HEK293 (cell line): Measurements from ENCODE around the gene PARP6.

ENCODE experiments used
- CTCF ChIA-PET: fragments of 350-600 bp; formaldehyde crosslinking; extraction: SDS; loops from one replicate; lab custom pipeline; 2021; ENCODE audit warnings: antibody characterized with exemption; lab: Yijun Ruan, JAX
- POLR2A ChIA-PET: fragments of 300-600 bp; formaldehyde crosslinking; extraction: SDS; loops from one replicate; lab custom pipeline; 2020; ENCODE audit warnings: antibody characterized with exemption, inconsistent platforms; lab: Yijun Ruan, JAX
- H3K27ac ChIP-seq: fragments of 200-500 bp; sonication (Bioruptor generic); 2 replicates; pipeline ENCODE4 v1.5.1; 2014; ENCODE audit warnings: low read depth, low read length, control low read depth, inconsistent platforms; ENCODE audit errors: extremely low read depth
- H3K36me3 ChIP-seq, 2 experiments: fragments of 200-500 bp in 1 of 2; sonication (Bioruptor generic) in 1 of 2; 1 replicate in 1 of 2; 2 replicates in 1 of 2; pipeline ENCODE4 v1.5.1; 2014 to 2017; ENCODE audit warnings: inconsistent platforms in 2 of 2, low read length in 2 of 2; ENCODE audit not compliant: control insufficient read depth in 2 of 2, insufficient read depth in 1 of 2
- H3K4me1 ChIP-seq: fragments of 200-500 bp; sonication (Bioruptor generic); 2 replicates; pipeline ENCODE4 v1.5.1; 2014; ENCODE audit warnings: mild to moderate bottlenecking, low read length, inconsistent platforms; ENCODE audit not compliant: control insufficient read depth, insufficient read depth
- H3K4me3 ChIP-seq: 2 replicates; pipeline ENCODE4 v1.5.1; 2011; ENCODE audit warnings: low read depth, mild to moderate bottlenecking, control low read depth, low read length, moderate library complexity
- H3K9me3 ChIP-seq: fragments of 200-500 bp; sonication (Bioruptor generic); 2 replicates; pipeline ENCODE4 v1.5.1; 2014; ENCODE audit warnings: low read depth, low read length, inconsistent platforms; ENCODE audit not compliant: control insufficient read depth, insufficient read depth
- GLIS1 ChIP-seq: fragments of 450-650 bp; formaldehyde crosslinking; IDR thresholded peaks from 2 replicates; pipeline ENCODE4 v1.5.1; 2016; ENCODE audit warnings: missing biosample characterization, missing genetic modification characterization
- IKZF3 ChIP-seq: fragments of 450-650 bp; IDR thresholded peaks from 2 replicates; pipeline ENCODE4 v1.5.0; 2018; ENCODE audit warnings: missing biosample characterization, mild to moderate bottlenecking, missing genetic modification characterization, moderate library complexity
- SCRT2 ChIP-seq: fragments of 450-650 bp; formaldehyde crosslinking; IDR thresholded peaks from 2 replicates; pipeline ENCODE4 v1.5.1; 2016; ENCODE audit warnings: missing biosample characterization, missing genetic modification characterization
- SP3 ChIP-seq: fragments of 450-650 bp; formaldehyde crosslinking; IDR thresholded peaks from 2 replicates; pipeline ENCODE4 v1.5.1; 2016; ENCODE audit warnings: missing biosample characterization, missing genetic modification characterization
- SP7 ChIP-seq: fragments of 450-650 bp; formaldehyde crosslinking; IDR thresholded peaks from 2 replicates; pipeline ENCODE4 v1.5.1; 2016; ENCODE audit warnings: missing biosample characterization, missing genetic modification characterization
- ZBTB8A ChIP-seq: fragments of 450-650 bp; formaldehyde crosslinking; IDR thresholded peaks from 2 replicates; pipeline ENCODE4 v1.5.1; 2016; ENCODE audit warnings: missing biosample characterization, missing genetic modification characterization
- ZFP37 ChIP-seq: fragments of 450-650 bp; formaldehyde crosslinking; IDR thresholded peaks from 2 replicates; pipeline ENCODE4 v1.5.1; 2016; ENCODE audit warnings: missing biosample characterization, missing genetic modification characterization
- ZNF223 ChIP-seq: fragments of 450-650 bp; formaldehyde crosslinking; IDR thresholded peaks from 2 replicates; pipeline ENCODE4 v1.5.1; 2016; ENCODE audit warnings: missing biosample characterization, missing genetic modification characterization
- ZNF324 ChIP-seq: fragments of 450-650 bp; formaldehyde crosslinking; IDR thresholded peaks from 2 replicates; pipeline ENCODE4 v1.5.1; 2016; ENCODE audit warnings: missing biosample characterization, missing genetic modification characterization
- ZNF335 ChIP-seq: fragments of 450-650 bp; formaldehyde crosslinking; conservative IDR thresholded peaks from 2 replicates; pipeline ENCODE4 v1.5.1; 2016; ENCODE audit warnings: missing biosample characterization, missing genetic modification characterization
- ZNF354C ChIP-seq: fragments of 450-650 bp; formaldehyde crosslinking; IDR thresholded peaks from 2 replicates; pipeline ENCODE4 v1.5.1; 2016; ENCODE audit warnings: missing biosample characterization, missing genetic modification characterization, low read depth, borderline replicate concordance
- ZNF366 ChIP-seq: fragments of 450-650 bp; formaldehyde crosslinking; conservative IDR thresholded peaks from 2 replicates; pipeline ENCODE4 v1.5.1; 2016; ENCODE audit warnings: missing biosample characterization, missing genetic modification characterization
- ZNF514 ChIP-seq: fragments of 450-650 bp; formaldehyde crosslinking; IDR thresholded peaks from 2 replicates; pipeline ENCODE4 v1.5.1; 2016; ENCODE audit warnings: missing biosample characterization, missing genetic modification characterization
- ZNF549 ChIP-seq: fragments of 450-650 bp; IDR thresholded peaks from 2 replicates; pipeline ENCODE4 v1.5.1; 2018; ENCODE audit warnings: missing biosample characterization, missing genetic modification characterization, mild to moderate bottlenecking, inconsistent platforms, moderate library complexity
- ZNF558 ChIP-seq: fragments of 450-650 bp; formaldehyde crosslinking; IDR thresholded peaks from 2 replicates; pipeline ENCODE4 v1.5.1; 2016; ENCODE audit warnings: missing biosample characterization, missing genetic modification characterization
- ZNF561 ChIP-seq: fragments of 450-650 bp; IDR thresholded peaks from 2 replicates; pipeline ENCODE4 v1.5.1; 2018; ENCODE audit warnings: missing biosample characterization, missing genetic modification characterization, borderline replicate concordance
- ZNF626 ChIP-seq: fragments of 450-650 bp; sonication (Bioruptor Pico); formaldehyde crosslinking; IDR thresholded peaks from 2 replicates; pipeline ENCODE4 v1.5.1; 2018; ENCODE audit warnings: missing biosample characterization, missing genetic modification characterization, inconsistent platforms
- ZNF629 ChIP-seq: fragments of 450-650 bp; formaldehyde crosslinking; IDR thresholded peaks from 2 replicates; pipeline ENCODE4 v1.5.1; 2017; ENCODE audit warnings: missing biosample characterization, missing genetic modification characterization
- ZNF707 ChIP-seq: fragments of 450-650 bp; formaldehyde crosslinking; IDR thresholded peaks from 2 replicates; pipeline ENCODE4 v1.5.1; 2016; ENCODE audit warnings: missing biosample characterization, missing genetic modification characterization
- ZNF785 ChIP-seq: fragments of 450-650 bp; formaldehyde crosslinking; IDR thresholded peaks from 2 replicates; pipeline ENCODE4 v1.5.1; 2016; ENCODE audit warnings: missing biosample characterization, missing genetic modification characterization
- ZNF830 ChIP-seq: fragments of 450-650 bp; IDR thresholded peaks from 2 replicates; pipeline ENCODE4 v1.5.0; 2018; ENCODE audit warnings: missing biosample characterization, missing genetic modification characterization, low read depth, mild to moderate bottlenecking, moderate library complexity
- ZNF837 ChIP-seq: fragments of 450-650 bp; formaldehyde crosslinking; IDR thresholded peaks from 2 replicates; pipeline ENCODE4 v1.5.1; 2016; ENCODE audit warnings: missing biosample characterization, missing genetic modification characterization
- TF ChIP-seq, protein P1 (sequence below): fragments of 450-650 bp; formaldehyde crosslinking; IDR thresholded peaks from 2 replicates; pipeline ENCODE4 v1.5.1; 2016; ENCODE audit warnings: missing biosample characterization, missing genetic modification characterization
- TF ChIP-seq, protein P2 (sequence below): fragments of 450-650 bp; formaldehyde crosslinking; IDR thresholded peaks from 2 replicates; pipeline ENCODE4 v1.5.1; 2016; ENCODE audit warnings: missing biosample characterization, missing genetic modification characterization
- TF ChIP-seq, protein P3 (sequence below): fragments of 450-650 bp; formaldehyde crosslinking; IDR thresholded peaks from 2 replicates; pipeline ENCODE4 v1.5.1; 2016; ENCODE audit warnings: missing biosample characterization, missing genetic modification characterization
- TF ChIP-seq, protein P4 (sequence below): fragments of 450-650 bp; formaldehyde crosslinking; IDR thresholded peaks from 2 replicates; pipeline ENCODE4 v1.5.1; 2016; ENCODE audit warnings: missing biosample characterization, missing genetic modification characterization

Gene PARP6

DNA sequence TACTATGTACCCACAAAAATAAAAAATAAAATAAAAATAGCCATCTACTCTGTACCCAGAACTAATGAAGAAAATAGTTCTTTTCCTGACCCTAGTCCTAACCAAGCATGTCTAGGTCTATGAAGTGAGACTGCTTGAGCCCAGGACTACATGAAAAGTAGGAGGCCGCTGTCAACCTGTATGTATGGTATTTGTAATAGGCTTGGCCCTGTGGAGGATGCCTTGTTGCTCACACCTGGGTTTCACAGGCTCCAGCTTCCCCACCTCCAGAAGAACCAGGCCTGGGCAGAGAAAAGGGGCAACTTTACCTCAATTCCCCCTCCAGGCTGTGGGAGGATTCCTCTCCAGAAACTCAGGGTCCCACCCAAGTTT lies 34.5 kb downstream of the PARP6 start:
- ChIA-PET CTCF (interaction anchor here (0.7 to 2.1 kb wide), 3 partner anchors 11 to 1020 kb away, joined by 3 to 10 read pairs (median 3); no protein-coding TSS in a partner anchor), POLR2A (interaction anchor here (1.4 to 6.9 kb wide), 2 partner anchors 7 to 11 kb away, joined by 6 to 66 read pairs; partner anchors contain the start of gene PKM)
- H3K9me3 ChIP-seq = no peaks in the 10 kb centered on the region
- peak overlapping the region; percentile 37; the same call in 1 of the 2 replicates for H3K27ac ChIP-seq
- H3K4me1 ChIP-seq = peaks cover 16% of the 10 kb centered on the region
- H3K36me3 ChIP-seq = peaks cover 15 to 32% of the 10 kb centered on the region in 2 experiments
- no peak overlapping the region for H3K4me3 ChIP-seq
- TF ChIP-seq SCRT2 (tag by site-specific recombination) (peak; percentile 62), SP3 (tag by site-specific recombination) (0 out of 2 replicates have a peak, but pooled peaks have one; percentile 1), ZNF335 (tag by site-specific recombination) (peak; percentile 67), ZFP37 (no peak)
- TF ChIP-seq, all 188 proteins: peak for 3

DNA sequence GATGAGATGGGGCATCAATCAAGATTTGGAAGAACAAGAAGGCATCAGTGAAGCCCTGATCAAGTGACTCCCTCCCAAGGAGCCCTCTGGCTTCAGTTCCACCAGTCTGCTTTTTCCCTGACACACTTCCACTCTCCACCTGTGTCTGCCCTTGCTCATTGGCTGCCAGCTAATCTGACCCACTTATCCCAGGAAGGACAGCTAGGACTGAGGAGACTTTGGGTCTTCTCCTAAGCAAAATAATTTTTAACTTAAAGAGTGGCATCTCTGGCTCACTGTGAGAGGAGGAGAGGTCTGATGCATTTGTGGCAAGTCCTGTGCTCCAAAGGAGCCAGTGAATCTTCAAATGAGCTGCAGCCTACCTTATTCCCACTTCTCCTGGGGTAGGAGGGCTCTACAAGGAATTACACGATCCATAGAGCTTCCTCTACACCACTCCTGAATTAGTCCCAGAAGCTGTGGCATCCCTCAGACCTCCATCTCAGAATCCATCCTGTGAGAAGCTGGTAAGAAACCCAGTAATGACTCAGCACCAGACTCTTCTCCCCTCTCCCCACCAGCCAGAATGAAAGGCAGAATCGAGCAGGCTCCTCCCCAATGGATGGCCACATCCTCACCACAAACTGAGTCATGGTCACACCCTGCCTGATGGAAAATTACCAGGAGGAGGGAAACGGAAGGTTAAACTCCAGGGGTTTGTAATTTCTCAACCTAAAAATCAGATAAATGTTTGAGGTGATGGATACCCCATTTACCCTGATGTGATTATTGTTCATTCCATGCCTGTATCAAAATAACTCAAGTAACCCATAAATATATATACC lies 35.1 kb downstream of the PARP6 start:
- H3K9me3 ChIP-seq = no peaks in the 10 kb centered on the region
- peaks cover 12 to 26% of the 10 kb centered on the region in 2 experiments for H3K36me3 ChIP-seq
- no peak overlapping the region for H3K4me3 ChIP-seq
- H3K4me1 ChIP-seq = peaks cover 17% of the 10 kb centered on the region
- POLR2A ChIA-PET = interaction anchor here (0.6 to 6.9 kb wide), 4 partner anchors 6 to 25 kb away, joined by 3 to 66 read pairs (median 4); partner anchors contain the start of gene PKM
- peak overlapping the region; percentile 35; the same call in 1 of the 2 replicates for H3K27ac ChIP-seq
- CTCF ChIA-PET = interaction anchor here (0.7 to 2.1 kb wide), 4 partner anchors 10 to 1021 kb away, joined by 3 to 10 read pairs (median 3); no protein-coding TSS in a partner anchor
- peak; percentile 66; the same call in 1 of the 2 replicates for TF ChIP-seq IKZF3 (tag by site-specific recombination)
- peak; percentile 86 for TF ChIP-seq SP7 (tag by site-specific recombination)
- peak; percentile 94 for TF ChIP-seq ZNF707
- TF ChIP-seq ZNF785 (tag by site-specific recombination) = no peak
- peak; percentile 8; the same call in 1 of the 2 replicates for TF ChIP-seq GLIS1 (tag by site-specific recombination)
- no peak for TF ChIP-seq ZNF626 (tag by site-specific recombination)
- TF ChIP-seq, protein P1, sequence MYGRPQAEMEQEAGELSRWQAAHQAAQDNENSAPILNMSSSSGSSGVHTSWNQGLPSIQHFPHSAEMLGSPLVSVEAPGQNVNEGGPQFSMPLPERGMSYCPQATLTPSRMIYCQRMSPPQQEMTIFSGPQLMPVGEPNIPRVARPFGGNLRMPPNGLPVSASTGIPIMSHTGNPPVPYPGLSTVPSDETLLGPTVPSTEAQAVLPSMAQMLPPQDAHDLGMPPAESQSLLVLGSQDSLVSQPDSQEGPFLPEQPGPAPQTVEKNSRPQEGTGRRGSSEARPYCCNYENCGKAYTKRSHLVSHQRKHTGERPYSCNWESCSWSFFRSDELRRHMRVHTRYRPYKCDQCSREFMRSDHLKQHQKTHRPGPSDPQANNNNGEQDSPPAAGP (tag by site-specific recombination) = peak; percentile 77
- TF ChIP-seq, protein P2, sequence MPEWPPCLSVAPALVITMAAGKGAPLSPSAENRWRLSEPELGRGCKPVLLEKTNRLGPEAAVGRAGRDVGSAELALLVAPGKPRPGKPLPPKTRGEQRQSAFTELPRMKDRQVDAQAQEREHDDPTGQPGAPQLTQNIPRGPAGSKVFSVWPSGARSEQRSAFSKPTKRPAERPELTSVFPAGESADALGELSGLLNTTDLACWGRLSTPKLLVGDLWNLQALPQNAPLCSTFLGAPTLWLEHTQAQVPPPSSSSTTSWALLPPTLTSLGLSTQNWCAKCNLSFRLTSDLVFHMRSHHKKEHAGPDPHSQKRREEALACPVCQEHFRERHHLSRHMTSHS (tag by site-specific recombination) = no peak
- peak; percentile 57 for TF ChIP-seq ZNF366
- no peak for TF ChIP-seq ZNF837 (tag by site-specific recombination)
- TF ChIP-seq ZNF514 = no peak
- no peak for TF ChIP-seq ZNF223 (tag by site-specific recombination)
- TF ChIP-seq, protein P3, sequence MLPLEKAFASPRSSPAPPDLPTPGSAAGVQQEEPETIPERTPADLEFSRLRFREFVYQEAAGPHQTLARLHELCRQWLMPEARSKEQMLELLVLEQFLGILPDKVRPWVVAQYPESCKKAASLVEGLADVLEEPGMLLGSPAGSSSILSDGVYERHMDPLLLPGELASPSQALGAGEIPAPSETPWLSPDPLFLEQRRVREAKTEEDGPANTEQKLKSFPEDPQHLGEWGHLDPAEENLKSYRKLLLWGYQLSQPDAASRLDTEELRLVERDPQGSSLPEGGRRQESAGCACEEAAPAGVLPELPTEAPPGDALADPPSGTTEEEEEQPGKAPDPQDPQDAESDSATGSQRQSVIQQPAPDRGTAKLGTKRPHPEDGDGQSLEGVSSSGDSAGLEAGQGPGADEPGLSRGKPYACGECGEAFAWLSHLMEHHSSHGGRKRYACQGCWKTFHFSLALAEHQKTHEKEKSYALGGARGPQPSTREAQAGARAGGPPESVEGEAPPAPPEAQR (tag by site-specific recombination) = no peak
- peak; percentile 58; the same call in 1 of the 2 replicates for TF ChIP-seq SP3 (tag by site-specific recombination)
- 0 out of 2 replicates have a peak, but pooled peaks have one; percentile 15 for TF ChIP-seq ZBTB8A
- no peak for TF ChIP-seq ZNF549 (tag by site-specific recombination)
- TF ChIP-seq, protein P4, sequence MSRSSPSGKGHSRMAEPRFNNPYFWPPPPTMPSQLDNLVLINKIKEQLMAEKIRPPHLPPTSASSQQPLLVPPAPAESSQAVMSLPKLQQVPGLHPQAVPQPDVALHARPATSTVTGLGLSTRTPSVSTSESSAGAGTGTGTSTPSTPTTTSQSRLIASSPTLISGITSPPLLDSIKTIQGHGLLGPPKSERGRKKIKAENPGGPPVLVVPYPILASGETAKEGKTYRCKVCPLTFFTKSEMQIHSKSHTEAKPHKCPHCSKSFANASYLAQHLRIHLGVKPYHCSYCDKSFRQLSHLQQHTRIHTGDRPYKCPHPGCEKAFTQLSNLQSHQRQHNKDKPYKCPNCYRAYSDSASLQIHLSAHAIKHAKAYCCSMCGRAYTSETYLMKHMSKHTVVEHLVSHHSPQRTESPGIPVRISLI (tag by site-specific recombination) = no peak
- TF ChIP-seq ZNF561 (tag by site-specific recombination) = peak; percentile 67; the same call in 1 of the 2 replicates
- 0 out of 2 replicates have a peak, but pooled peaks have one; percentile 37 for TF ChIP-seq ZNF324 (tag by site-specific recombination)
- no peak for TF ChIP-seq ZNF354C
- peak; percentile 72 for TF ChIP-seq ZNF629
- no peak for TF ChIP-seq ZNF830
- TF ChIP-seq ZNF558 (tag by site-specific recombination) = peak; percentile 43; the same call in 1 of the 2 replicates
